GM18951 (cell line): ENCODE measurements around the gene SLC9A9.
"Not testable (repeated sequence)": the region's sequence is repeated elsewhere in the genome, so short reads cannot be mapped to it uniquely, and the experiment has no call there.

Experiments used
- POLR2A ChIP-seq: IDR thresholded peaks from 4 replicates; pipeline ENCODE4 v1.6.1; 2011; ENCODE audit warnings: mild to moderate bottlenecking; ENCODE audit not compliant: insufficient read length, insufficient read depth; ENCODE audit errors: extremely low read depth
- in situ Hi-C: fragments of 300-500 bp; cut with MboI; formaldehyde crosslinking; loops from one replicate; pipeline ENCODE4 v1.12.0; 2022; ENCODE audit warnings: low sequenced_read_pairs, mixed read lengths, inconsistent platforms; ENCODE audit not compliant: unreplicated experiment

SLC9A9 gene

GRCh38 chr3:143847787-143848631 lies at the start of gene SLC9A9:
Gene SLC9A9, minus strand, starts transcription at chr3:143848468. Its CDS starts 146 bp downstream, at chr3:143848322.
- peak; percentile 39 for TF ChIP-seq POLR2A
- in situ Hi-C loops = no loop called here

GRCh38 chr3:143897576-143898295 lies 49.5 kb upstream of the SLC9A9 start:
- no peak for TF ChIP-seq POLR2A
- in situ Hi-C loops = no loop called here

DNA sequence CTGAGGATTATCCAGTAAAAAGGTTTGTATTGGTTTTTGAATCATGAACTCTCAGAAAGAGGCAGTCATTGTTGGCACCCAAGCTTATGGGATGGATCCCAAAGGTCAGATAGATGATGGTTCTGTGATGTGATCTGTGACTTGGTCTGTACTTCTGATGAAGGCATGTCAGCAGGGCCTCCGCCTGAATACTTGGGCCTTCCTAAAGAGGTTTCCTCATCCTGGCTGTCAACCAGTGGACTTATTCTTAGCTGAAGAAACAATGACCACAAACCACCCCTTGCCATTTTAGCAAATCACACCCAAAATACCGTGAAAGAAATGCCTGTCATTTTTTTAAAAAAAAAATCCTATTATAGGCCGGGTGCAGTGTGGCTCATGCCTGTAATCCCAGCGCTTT lies 48.2 kb upstream of the SLC9A9 start:
- in situ Hi-C loops = no loop called here

GRCh38 chr3:143895805-143896204 lies 47.5 kb upstream of the SLC9A9 start:
- in situ Hi-C loops = no loop called here
- no peak for TF ChIP-seq POLR2A

More for the DNA sequence above, 48.2 kb upstream of the SLC9A9 start:
- no peak for TF ChIP-seq POLR2A

GRCh38 chr3:143888846-143889245 lies 40.6 kb upstream of the SLC9A9 start:
- TF ChIP-seq POLR2A = no peak
- in situ Hi-C loops = no loop called here

GRCh38 chr3:143888166-143888565 lies 39.9 kb upstream of the SLC9A9 start:
- no peak for TF ChIP-seq POLR2A
- in situ Hi-C loops = no loop called here

DNA sequence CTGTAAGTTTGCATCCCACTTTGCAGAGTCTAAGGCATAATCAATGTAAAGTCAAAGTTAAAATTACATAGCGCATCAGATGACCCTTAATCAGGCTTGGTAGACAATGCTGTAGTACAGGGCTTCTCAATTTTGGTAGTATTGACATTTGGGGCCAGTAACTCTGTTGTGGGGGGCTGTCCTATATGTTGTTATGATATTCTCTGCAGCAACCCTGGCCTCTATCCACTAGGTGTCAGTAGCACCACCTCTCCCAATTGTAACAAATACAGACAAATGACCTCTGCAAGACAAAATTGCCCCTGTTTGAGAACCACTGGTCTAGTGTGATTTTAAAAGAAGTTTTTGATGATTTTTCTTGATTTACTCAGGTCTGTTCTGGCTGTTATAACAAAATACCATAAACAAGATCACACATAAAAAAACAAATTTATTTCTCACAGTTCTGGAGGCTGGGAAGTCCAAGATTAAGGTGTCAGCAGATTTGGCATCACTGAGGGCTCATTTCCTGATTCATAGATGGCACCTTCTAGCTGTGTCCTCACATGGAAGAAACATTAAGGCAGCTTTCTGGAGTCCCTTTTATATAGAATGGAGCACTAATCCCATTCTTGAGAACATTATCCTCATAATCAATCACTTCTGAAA lies 37.6 kb upstream of the SLC9A9 start:
- in situ Hi-C loops = no loop called here
- no peak for TF ChIP-seq POLR2A

GRCh38 chr3:143884861-143885260 lies 36.6 kb upstream of the SLC9A9 start:
- in situ Hi-C loops = no loop called here
- no peak for TF ChIP-seq POLR2A

GRCh38 chr3:143883151-143883550 lies 34.9 kb upstream of the SLC9A9 start:
- in situ Hi-C loops = no loop called here
- no peak for TF ChIP-seq POLR2A

DNA sequence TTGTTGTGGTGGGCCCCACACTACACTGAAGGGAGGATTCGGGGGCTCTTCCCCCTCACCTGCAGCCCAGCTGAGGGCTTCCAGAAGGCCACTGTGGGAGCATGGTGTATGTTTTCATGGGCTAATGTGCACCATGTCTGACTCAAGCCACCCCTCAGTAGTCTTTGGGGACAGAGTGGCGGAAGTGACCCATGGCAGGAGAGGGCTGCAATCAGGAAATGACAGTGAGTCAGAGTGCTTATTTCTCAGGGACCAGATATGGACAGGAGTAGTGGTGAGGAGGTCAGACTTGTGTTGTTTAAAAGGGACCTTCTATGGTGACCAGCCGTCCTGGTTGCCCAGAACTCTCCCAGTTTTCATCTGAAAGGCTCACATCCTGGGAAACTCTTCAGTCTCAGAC lies 32.8 kb upstream of the SLC9A9 start:
- in situ Hi-C loops = no loop called here
- TF ChIP-seq POLR2A = no peak

DNA sequence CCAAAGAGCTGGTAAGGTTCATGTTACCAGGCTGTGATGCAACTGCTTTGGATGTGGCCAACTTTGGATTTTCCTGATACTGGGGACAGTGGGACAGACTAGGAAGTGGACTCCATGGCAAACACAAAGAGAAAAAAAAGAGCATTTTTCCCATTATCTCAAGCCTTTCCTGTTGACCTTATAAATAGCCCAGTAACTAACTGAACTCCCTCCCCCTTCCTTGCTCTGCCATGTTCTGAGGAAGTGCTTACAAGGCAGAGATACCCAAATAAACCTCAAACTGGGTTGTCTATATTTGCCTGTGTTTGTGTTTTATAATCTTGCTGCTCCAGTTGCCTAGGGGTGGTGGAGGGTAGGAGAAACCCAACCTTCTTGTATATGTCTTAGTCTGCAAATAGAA lies 27.3 kb upstream of the SLC9A9 start:
- TF ChIP-seq POLR2A = no peak
- in situ Hi-C loops = no loop called here

GRCh38 chr3:143873553-143873952 lies 25.3 kb upstream of the SLC9A9 start:
- in situ Hi-C loops = not testable (repeated sequence)

- no peak for TF ChIP-seq POLR2A
- in situ Hi-C loops = no loop called here
These were observed 17.0 kb upstream of the SLC9A9 start for GRCh38 chr3:143865302-143865701.
